DMS153 (cell line): ENCODE data around the gene TARDBP.
"Not testable (repeated sequence)": the region's sequence is repeated elsewhere in the genome, so short reads cannot be mapped to it uniquely, and the experiment has no call there.

Source experiments
- DNase-seq: peaks from one replicate; lab custom pipeline; 2025; lab: John Stamatoyannopoulos, UW

TARDBP gene

DNA sequence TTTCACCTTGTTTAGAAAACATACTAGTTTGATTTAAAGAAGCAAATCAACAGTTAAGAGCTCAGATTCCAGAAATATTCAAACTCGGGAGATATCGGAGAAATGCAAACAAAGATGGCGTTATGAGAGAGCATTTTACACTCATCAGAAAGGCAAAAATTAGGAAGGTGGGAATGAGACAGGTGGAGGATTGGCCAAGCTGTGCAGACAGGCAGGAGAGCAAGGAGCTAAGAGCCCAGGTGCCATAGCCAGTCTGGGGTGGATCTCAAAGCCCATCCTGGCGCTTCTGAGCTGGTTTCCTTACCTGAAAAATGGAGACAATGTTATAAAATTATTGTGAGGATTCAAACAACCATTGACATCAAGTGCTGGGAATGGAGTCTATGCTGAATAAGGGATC lies 19.6 kb upstream of the TARDBP start:
- no peak for DNase-seq

DNA sequence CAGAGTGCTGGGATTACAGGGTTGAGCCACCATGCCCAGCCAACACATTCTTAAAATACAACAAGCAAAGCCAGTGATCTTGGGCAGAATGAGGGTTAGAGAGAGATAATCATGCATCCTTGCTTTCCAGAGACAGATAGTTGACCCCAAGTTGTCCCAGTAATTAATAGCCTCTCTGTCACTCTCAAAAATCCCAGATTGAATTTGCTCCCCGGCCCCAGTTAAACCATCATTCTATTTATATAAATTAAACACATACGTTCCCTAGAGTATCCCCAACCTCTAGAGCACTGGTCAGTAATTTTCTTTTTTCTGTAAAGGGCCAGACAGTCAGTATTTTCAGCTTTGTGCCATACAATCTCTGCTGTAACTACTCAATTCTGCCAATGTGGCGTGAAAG lies 16.4 kb upstream of the TARDBP start:
- DNase-seq, result no peak

DNA sequence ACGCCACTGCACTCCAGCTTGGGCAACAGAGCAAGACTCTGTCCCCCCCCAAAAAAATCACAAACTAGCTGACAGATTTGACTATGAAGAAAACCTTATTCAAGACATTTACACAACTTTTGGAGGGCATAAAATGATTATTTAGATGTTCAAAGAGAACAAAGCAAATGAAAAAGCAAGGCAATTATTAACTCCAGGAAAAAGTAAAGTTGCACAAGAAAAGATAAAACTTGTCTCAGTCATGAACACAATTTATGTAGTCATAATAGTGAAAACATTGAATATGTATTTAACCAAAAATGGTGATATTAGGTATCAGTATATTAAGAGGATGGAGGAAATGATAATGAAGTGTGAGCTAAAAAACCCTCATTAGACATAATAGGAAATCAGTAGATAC lies 11.9 kb upstream of the TARDBP start:
- DNase-seq, result no peak

DNA sequence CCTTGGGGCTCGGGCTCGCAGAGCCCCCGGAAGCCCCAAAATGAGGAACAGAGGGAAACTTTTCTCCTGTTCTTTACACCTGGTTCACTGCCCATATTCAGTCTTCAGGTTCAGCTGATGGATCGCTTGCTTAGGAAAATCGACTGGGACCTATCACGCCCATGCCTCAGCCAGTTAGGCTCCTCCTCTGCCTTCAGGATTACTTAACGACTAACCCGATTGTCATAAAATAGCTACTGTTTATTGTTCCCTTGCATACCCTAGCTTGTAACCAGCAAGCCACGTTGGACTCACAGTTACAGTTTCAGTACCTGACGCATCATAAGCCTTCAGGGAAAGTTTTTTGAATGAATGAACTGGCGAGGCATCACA lies 692 bp downstream of the TARDBP start:
- DNase-seq, result no peak

DNA sequence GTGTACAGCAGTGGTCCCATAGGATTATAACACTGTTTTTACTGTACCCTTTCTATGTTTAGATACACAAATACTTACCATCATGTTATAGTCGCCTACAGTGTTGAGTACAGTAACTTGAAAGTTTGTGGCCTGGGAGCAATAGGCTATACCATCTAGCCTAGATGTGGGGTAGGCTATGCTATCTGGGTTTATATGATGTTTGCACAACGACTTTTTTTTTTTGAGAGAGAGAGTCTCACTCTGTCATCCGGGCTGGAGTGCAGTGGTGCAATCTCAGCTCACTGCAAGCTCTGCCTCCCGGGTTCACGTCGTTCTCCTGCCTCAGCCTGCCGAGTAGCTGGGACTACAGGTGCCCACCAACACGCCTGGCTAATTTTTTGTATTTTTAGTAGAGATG lies 6.9 kb downstream of the TARDBP start:
- not testable (repeated sequence) for DNase-seq

- no peak for DNase-seq
Observed at GRCh38 chr1:11019971-11020370, 7.5 kb downstream of the TARDBP start.

- DNase-seq, result no peak
Observed at GRCh38 chr1:11023201-11023600, 10.7 kb downstream of the TARDBP start.

DNA sequence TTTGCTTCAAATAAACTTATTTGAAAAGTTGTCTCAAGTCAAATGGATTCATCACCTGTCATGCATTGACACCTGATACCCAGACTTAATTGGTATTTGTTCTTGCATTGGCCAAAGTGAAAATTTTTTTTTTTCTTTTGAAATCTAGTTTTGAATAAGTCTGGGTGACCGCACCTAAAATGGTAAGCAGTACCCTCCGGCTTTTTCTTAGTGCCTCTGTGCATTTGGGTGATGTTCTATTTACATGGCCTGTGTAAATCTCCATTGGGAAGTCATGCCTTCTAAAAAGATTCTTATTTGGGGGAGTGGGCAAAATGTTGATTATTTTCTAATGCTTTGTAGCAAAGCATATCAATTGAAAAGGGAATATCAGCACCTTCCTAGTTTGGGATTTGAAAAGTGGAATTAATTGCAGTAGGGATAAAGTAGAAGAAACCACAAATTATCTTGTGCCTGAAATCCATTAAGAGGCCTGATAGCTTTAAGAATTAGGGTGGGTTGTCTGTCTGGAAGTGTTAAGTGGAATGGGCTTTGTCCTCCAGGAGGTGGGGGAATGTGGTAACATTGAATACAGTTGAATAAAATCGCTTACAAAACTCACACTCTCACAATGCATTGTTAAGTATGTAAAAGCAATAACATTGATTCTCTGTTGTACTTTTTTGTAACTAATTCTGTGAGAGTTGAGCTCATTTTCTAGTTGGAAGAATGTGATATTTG lies 11.9 kb downstream of the TARDBP start:
- DNase-seq, result no peak

DNA sequence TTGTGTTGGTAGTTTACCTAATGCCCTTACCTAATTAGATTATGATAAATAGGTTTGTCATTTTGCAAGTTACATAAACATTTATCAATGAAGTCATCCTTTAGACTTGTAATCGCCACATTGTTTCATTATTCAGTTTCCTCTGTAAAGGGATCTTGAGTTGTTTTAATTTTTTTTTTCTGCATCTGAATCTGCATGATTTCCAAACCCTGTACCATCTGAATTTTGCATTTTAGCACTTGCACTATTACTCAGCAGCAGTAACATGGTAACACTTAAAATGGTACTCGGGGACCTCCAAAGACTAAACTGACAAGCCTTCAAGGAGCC lies 12.4 kb downstream of the TARDBP start:
- DNase-seq, result no peak

GRCh38 chr1:11025618-11026017 lies 13.2 kb downstream of the TARDBP start:
- no peak for DNase-seq

DNA sequence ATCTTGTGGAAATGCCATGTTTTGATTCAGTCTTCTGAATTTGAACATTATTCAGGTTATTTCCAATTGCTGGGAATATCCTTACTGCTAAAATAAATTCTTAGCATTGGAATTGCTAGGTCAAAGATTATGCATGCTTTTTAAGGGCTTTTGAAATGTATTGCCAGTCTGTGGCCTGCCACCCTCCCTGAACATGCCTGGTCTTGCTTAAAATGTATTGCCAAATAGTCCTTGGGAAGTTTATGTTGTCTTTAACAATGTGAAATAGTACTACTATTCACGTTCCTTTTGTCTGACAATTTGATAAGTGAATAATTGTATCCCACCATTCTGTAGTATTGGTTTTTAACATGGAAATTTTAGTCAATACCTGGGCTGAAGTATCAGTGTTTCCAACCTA lies 13.6 kb downstream of the TARDBP start:
- DNase-seq, result no peak

DNA sequence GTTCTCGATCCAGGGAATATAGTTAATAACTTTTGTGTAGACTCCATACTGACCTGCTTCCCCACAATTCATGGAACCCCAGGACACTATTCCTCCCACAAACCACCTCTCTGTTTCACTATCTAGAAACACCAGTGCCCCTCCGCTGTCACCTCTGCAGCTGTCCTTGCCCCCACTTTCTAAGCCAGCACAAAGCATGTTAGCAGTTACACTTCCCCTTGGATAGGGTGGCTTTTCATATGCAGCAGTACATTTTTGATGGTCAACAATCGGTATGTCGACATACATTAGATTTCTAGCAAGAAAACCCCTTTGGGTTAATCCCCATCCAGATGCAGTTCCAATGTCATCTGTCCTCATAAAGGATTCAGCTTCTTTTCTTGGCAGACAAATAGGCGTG lies 14.4 kb downstream of the TARDBP start:
- no peak for DNase-seq

DNA sequence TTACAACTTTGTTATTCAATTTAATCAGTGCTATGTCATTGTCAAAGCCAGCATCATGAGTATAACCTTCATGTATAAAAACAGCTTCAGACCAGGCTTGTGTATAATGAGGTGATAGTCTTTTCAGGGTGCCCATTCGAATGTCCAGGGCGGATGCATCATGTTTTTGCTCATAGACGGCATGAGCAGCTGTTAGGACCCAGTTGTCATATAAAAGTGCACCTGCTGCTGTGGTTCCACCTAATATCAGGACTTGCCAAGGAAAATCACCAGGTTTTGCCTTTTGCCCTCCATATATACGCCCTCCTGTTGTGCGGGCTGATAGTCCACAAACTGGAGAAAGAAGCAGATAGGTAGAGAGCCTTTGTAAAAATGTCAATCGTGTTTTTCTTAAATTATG lies 14.9 kb downstream of the TARDBP start:
- no peak for DNase-seq

GRCh38 chr1:11028018-11028417 lies 15.6 kb downstream of the TARDBP start:
- no peak for DNase-seq

GRCh38 chr1:11030865-11031264 lies 18.4 kb downstream of the TARDBP start:
- DNase-seq, result no peak

DNA sequence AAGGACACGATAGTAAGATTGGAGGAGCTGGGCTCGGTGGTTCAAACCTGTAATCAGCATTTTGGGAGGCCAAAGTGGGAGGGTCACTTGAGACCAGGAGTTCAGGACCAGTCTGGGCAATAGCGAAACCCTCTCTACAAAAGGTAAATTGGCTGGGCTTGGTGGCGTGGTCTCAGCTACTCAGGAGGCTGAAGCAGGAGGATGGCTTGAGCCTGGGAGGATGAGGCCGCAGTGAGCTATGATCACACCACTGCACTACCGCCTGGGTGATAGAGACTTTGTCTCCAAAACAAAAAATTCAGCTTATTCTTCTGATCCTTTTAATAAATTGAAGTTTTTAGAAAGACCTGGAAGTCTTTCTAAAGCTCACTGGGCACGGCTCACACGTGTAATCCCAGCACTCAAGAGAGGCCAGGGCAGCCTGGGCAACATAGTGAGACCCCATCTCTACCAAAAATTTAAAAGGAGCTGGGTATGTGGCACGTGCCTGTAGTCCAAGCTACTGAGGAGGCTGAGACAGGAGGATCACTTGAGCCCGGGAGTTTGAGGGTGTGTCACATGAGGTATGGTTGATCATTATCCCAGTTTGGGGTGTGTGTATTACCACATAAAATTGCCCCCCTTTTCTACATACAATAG lies 19.3 kb downstream of the TARDBP start:
- no peak for DNase-seq

DNA sequence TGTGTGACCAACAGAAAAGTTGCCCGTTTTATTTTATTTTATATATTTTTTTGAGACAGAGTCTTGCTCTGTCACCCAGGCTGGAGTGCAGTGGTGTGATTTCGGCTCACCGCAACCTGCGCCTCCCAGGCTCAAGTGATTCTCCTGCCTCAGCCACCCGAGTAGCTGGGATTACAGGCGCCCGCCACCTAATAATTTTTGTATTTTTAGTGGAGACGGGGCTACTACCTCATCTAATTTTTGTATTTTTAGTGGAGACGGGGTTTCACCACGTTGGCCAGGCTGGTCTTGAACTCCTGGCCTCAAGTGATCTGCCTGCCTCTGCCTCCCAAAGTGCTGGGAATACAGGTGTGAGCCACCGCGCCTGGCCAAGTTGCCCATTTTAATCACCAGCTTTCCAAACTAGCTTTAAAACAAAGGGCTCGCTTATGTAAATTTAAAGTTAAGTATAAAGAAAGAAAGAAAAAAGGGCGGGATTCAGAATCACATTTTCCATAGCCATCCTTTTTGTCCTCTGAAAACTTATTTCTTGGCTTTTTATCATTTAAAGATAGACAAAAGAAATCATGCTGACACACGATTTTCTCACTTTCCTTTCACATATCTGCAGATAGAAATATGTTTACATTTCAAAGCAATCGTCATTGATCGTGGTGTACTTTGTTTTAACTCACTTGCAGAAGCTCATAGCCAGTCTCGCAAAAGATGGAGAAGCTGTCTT lies 24.7 kb downstream of the TARDBP start:
- DNase-seq, result not testable (repeated sequence)

GRCh38 chr1:11037740-11038182 lies 25.3 kb downstream of the TARDBP start:
- DNase-seq, result peak; percentile 84

DNA sequence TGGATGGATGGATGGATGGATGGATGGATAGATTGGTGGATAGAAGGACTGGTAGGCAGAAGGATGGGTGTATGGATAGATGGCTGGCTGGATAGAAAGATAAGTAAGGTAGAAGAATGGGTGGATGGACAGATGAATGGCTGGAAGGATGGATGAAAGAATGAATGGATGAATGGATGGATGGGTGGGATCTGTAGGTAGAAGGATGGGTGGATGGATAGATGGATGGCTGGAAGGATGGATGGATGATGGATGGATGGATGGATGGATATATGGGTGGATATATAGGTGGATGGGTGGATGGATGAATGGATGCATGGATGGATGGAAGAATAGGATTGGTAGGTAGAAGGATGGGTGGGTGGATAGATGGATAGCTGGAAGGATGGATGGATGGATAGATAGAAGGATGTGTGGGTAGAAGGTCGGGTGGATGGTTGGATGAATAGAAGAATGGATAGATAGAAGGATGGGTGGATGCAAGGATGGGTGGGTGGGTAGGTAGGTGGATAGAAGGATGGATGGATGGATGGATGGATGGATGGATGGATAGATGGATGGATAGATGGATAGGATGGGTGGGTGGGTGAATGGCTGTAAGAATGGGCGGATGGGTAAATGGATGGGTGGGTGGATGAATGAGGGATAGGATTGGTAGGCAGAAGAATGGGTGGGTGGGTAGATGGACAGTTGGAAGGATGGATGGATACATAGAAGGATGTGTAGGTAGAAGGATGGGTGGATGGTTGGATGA lies 27.1 kb downstream of the TARDBP start:
- DNase-seq, result no peak

GRCh38 chr1:11040105-11040429 lies 27.6 kb downstream of the TARDBP start:
- DNase-seq, result not testable (repeated sequence)

- no peak for DNase-seq
Observed at GRCh38 chr1:11041048-11041447, 28.6 kb downstream of the TARDBP start.

GRCh38 chr1:11042065-11042464 lies 29.6 kb downstream of the TARDBP start:
- no peak for DNase-seq
